Measurements from ENCODE around the gene ITPKC.

- TF ChIP-seq ZNF280B (CRISPR knock-in tag; IDR thresholded peaks at IDR 0.05; ENCODE audit: borderline replicate concordance) (no peak), AKAP8 (CRISPR knock-in tag; IDR thresholded peaks at IDR 0.05) (no peak), POLR2AphosphoS5 (IDR thresholded peaks at IDR 0.05; ENCODE audit: low read depth, low read length) (no peak), EP300 (IDR thresholded peaks at IDR 0.05; ENCODE audit: low read depth in 2 of 2, low read length in 2 of 2) (no peak), EP300 (CRISPR knock-in tag; IDR thresholded peaks at IDR 0.05; ENCODE audit: borderline replicate concordance) (no peak), EZH2 (conservative IDR thresholded peaks at IDR 0.05; ENCODE audit: low read depth, low read length) (no peak), CTCF (CRISPR knock-in tag; IDR thresholded peaks at IDR 0.05) (no peak), PRMT3 (CRISPR knock-in tag; IDR thresholded peaks at IDR 0.05; ENCODE audit: borderline replicate concordance, low read depth) (no peak), KDM1A (CRISPR knock-in tag; IDR thresholded peaks at IDR 0.05) (no peak), PCBP2 (optimal IDR thresholded peaks at IDR 0.05; ENCODE audit: low read depth, low read length, poor library complexity, severe bottlenecking) (no peak), ZNF558 (CRISPR knock-in tag; IDR thresholded peaks at IDR 0.05; ENCODE audit: borderline replicate concordance) (no peak), SMC3 (IDR thresholded peaks at IDR 0.05; ENCODE audit: low read length) (no peak), BCLAF1 (IDR thresholded peaks at IDR 0.05) (no peak), PLSCR1 (CRISPR knock-in tag; IDR thresholded peaks at IDR 0.05; ENCODE audit: borderline replicate concordance) (no peak)
These were observed 35.4 kb downstream of the ITPKC start for GRCh38 chr19:40752257-40752781.

All from HepG2 (cell line).